ENCODE results near the gene SCYGR8. TPM values are rescaled to one million over a fixed set of nuclear protein-coding genes. Genes with fewer than 3 reads are reported as not detected.

The SCYGR8 gene
- total RNA-seq, 2 donors from 2014 or later: not detected

DNA sequence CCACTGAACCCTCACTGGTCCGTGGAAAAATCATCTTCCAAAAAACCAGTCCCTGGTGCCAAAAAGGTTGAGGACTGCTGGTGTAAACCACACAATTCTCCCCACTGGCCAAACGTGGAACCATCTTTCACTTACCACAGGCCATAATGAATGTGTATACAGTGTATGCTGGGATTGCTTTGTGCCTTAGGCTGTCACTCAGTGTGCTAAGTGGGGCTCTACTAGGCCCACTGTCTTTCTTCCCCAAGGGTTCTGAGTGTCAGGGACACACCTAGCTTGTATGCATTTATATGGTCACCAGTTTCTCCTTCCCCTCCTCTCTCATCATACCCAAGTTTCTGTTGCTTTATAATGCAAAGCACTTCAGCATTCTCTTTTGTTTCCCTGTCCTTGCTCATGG is 27.2 kb downstream of the SCYGR8 start:
- peaks cover 9% of the 10 kb centered on the region for H3K4me1 ChIP-seq
- H3K9ac ChIP-seq (ENCODE audit: low read depth in 2 of 2, low read length in 2 of 2): no peak overlapping the region
- H3K4me3 ChIP-seq: no peak overlapping the region
- H3K27me3 ChIP-seq: no peaks in the 10 kb centered on the region
- intact Hi-C loops (cut with DNase I): loop anchor here (5.0 kb wide), 1 partner anchor 84 kb away; no protein-coding TSS in a partner anchor
- TF ChIP-seq, protein P1, sequence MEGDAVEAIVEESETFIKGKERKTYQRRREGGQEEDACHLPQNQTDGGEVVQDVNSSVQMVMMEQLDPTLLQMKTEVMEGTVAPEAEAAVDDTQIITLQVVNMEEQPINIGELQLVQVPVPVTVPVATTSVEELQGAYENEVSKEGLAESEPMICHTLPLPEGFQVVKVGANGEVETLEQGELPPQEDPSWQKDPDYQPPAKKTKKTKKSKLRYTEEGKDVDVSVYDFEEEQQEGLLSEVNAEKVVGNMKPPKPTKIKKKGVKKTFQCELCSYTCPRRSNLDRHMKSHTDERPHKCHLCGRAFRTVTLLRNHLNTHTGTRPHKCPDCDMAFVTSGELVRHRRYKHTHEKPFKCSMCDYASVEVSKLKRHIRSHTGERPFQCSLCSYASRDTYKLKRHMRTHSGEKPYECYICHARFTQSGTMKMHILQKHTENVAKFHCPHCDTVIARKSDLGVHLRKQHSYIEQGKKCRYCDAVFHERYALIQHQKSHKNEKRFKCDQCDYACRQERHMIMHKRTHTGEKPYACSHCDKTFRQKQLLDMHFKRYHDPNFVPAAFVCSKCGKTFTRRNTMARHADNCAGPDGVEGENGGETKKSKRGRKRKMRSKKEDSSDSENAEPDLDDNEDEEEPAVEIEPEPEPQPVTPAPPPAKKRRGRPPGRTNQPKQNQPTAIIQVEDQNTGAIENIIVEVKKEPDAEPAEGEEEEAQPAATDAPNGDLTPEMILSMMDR (IDR thresholded peaks at IDR 0.05): no peak
- no peak overlapping the region for H3K27ac ChIP-seq
- no peaks in the 10 kb centered on the region for H3K36me3 ChIP-seq
- no peak for DNase-seq
- no peaks in the 10 kb centered on the region for H3K9me3 ChIP-seq

DNA sequence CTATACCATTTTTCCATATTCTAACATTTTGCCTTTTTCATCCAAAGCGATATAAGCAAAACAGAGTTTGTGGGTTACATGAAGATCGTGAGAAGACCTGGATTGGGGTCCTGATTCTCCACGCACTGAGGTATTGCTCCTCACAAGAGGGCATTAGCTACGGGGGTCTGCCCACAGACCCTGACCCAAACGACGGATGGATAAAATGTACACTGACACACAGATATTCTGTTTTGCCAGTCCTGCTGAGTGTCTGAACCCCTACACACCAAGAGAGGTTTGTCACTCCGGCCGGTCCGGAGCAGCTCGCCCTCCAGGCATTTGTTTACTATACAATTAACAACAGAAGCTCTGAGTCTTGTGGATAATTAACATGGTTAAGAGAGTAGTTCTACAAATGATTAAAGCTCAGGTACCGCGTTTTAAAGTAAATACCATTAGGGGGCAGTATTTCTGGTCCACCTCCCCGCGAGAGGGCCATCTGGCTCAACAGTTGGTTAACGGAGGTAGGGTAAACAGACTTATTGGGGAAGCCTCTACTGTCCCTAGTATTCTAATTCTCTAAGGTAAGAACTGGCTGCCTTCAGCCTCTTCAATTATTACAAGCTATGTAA is 28.4 kb downstream of the SCYGR8 start:
- intact Hi-C loops (cut with DNase I): loop anchor here (5.0 kb wide), 1 partner anchor 83 kb away; no protein-coding TSS in a partner anchor
- no peak overlapping the region for H3K27ac ChIP-seq
- no peak overlapping the region for H3K4me3 ChIP-seq
- DNase-seq: no peak
- no peak overlapping the region for H3K9ac ChIP-seq (ENCODE audit: low read depth in 2 of 2, low read length in 2 of 2)
- no peaks in the 10 kb centered on the region for H3K9me3 ChIP-seq
- H3K27me3 ChIP-seq: no peaks in the 10 kb centered on the region
- H3K36me3 ChIP-seq: no peaks in the 10 kb centered on the region
- TF ChIP-seq, protein P1 (IDR thresholded peaks at IDR 0.05): peak; percentile 14
- peaks cover 9% of the 10 kb centered on the region for H3K4me1 ChIP-seq

DNA sequence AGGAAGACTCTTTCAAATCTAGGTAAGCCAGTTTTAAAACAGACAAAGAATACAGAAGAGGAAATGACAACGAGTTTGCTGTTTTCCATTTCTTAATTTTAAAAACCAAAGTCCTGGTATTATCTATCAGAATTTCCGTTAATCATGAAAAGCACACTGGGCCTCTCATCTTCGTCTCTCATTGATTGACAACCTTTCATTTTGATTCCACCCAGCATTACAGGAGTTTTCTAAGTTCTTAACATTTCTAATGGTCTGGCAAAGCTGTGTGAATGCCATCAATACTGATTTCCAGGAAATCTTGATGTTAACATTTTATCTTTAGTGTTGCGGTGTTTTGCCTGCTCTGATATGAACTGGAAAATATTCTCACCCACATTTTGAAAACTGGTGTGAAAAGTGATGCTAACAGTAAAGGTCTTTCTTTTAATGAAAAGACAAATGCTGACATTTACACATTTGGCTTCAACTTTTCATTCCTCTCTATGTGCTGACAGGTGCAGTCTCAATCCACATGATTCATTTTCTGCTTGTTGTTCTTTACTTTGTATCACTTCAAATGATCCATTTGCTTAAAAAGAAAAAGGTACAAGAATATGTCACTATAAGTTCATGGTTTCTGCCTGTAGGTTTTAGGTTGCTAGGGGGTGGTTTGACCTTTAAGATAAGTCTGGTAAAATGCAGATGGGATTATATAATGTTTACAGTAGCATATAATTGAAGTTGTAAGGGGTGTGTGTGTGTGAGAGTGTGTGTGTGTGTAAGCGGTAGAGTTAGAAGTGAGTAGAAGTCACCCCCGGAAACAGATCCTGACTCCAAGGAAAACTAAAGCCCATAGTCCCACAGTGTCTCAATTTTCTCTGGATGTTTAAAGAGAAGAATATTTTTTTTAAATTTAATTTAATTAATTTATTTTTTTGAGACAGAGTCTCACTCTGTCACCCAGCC is 29.5 kb downstream of the SCYGR8 start:
- DNase-seq: no peak
- Histone ChIP-seq H3K27me3 (no peaks in the 10 kb centered on the region), H3K9ac (ENCODE audit: low read depth in 2 of 2, low read length in 2 of 2) (no peak overlapping the region), H3K27ac (no peak overlapping the region), H3K9me3 (no peaks in the 10 kb centered on the region), H3K4me1 (peaks cover 9% of the 10 kb centered on the region), H3K4me3 (no peak overlapping the region), H3K36me3 (no peaks in the 10 kb centered on the region)
- TF ChIP-seq, protein P1 (IDR thresholded peaks at IDR 0.05): no peak
- intact Hi-C loops (cut with DNase I): loop anchor here (5.0 kb wide), 1 partner anchor 82 kb away; no protein-coding TSS in a partner anchor

DNA sequence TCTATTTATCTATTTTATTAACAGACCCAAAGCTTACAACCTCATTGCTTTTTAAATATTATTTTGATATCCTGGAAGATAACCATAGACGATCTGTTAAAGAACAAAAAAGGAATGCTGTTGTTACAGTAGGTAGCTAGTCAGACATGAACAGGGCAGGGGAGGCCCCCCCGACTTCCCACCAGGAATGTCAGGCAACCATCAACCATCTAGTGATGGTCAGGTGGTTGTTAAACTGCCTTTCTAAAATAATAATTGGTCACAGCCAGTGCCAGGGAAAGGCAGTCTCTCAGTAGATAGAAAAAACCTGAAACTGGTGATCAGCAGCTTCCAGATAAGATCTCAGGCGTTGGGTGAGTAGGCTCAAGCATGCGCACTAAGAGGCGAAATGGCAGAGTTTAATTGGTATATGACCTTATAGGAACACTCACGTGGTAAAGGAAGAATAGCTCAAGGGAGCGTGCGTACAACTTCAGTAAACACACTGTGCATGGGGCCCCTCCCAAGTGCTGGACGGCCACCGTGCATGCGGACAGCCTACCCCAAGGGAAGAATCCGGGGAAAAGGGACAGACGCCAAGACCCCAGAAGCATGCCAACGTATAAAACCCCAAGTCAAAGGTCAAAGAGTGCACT is 35.4 kb downstream of the SCYGR8 start:
- intact Hi-C loops (cut with DNase I): no loop called here
- H3K9me3 ChIP-seq: no peaks in the 10 kb centered on the region
- no peaks in the 10 kb centered on the region for H3K4me1 ChIP-seq
- TF ChIP-seq, protein P1 (IDR thresholded peaks at IDR 0.05): no peak
- no peaks in the 10 kb centered on the region for H3K36me3 ChIP-seq
- H3K4me3 ChIP-seq: no peak overlapping the region
- H3K27ac ChIP-seq: peak overlapping the region; percentile 64
- DNase-seq: peak; percentile 89
- H3K27me3 ChIP-seq: no peaks in the 10 kb centered on the region
- H3K9ac ChIP-seq (ENCODE audit: low read depth in 2 of 2, low read length in 2 of 2): peak overlapping the region in 1 of 2 donors; percentile 49

DNA sequence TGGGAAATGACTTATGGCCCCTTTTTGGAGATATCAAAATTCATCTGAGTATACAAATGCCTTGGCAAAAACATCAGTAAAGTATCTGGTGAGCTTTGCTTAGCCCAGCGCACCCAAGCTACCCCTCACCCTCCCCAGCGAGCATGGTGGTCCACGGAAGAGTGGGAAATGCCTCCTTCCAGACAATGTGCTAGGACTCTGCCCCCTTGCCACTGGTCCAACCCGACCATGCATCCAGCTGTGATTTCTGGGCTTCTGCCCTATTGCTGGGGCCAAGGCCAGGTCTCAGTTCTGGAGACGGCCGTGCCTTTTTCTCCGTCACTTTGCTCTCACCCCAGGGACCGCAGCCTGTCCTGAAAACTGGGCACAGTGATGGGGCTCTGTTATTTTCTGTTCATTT is 36.1 kb downstream of the SCYGR8 start:
- Histone ChIP-seq H3K9me3 (no peaks in the 10 kb centered on the region), H3K4me1 (no peaks in the 10 kb centered on the region), H3K27ac (peak overlapping the region; percentile 64), H3K27me3 (no peaks in the 10 kb centered on the region), H3K36me3 (no peaks in the 10 kb centered on the region), H3K9ac (ENCODE audit: low read depth in 2 of 2, low read length in 2 of 2) (peak overlapping the region in 1 of 2 donors; percentile 13), H3K4me3 (no peak overlapping the region)
- intact Hi-C loops (cut with DNase I): no loop called here
- DNase-seq: no peak
- TF ChIP-seq, protein P1 (IDR thresholded peaks at IDR 0.05): no peak
